Limb (tissue), 2 donors: ENCODE results near the gene RNF208.
"Not testable (repeated sequence)": the region's sequence is repeated elsewhere in the genome, so short reads cannot be mapped to it uniquely, and the experiment has no call there.

Source experiments
- DNase-seq, 2 donors: peaks; one replicate each; pipeline ENCODE4 v3.0.0-alpha.2; 2016; ENCODE audit errors: extremely low spot score in 2 of 2

The RNF208 gene, protein sequence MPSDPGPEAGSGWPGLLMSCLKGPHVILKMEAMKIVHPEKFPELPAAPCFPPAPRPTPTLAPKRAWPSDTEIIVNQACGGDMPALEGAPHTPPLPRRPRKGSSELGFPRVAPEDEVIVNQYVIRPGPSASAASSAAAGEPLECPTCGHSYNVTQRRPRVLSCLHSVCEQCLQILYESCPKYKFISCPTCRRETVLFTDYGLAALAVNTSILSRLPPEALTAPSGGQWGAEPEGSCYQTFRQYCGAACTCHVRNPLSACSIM

GRCh38 chr9:137222190-137223077, at the start of gene RNF208:
TSS of gene RNF208 (minus strand) at chr9:137222240. CDS start at chr9:137221212, 1,028 bp downstream.
- no peak for DNase-seq

DNA sequence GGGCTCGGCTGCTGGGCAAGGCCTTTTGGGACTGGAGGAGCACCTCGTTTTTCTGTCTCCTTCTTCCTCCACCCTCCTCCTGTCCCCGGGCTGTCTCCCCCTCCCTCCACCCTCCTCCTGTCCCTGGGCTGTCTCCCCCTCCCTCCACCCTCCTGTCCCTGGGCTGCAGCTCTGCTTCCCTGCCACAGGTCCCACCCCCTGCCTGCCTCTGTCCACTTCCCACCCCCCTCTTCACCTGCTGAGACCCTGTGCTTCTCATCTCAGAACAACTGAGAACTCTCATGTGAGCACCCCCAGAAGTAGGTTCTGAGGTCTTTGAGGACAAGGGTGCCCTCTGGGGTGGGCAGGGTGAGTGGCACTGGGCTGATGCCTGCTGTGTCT, 49.6 kb upstream of the RNF208 start:
- DNase-seq = no peak

GRCh38 chr9:137270929-137271695, 49.1 kb upstream of the RNF208 start:
- DNase-seq = no peak

GRCh38 chr9:137269231-137269772, 47.3 kb upstream of the RNF208 start:
- no peak for DNase-seq

DNA sequence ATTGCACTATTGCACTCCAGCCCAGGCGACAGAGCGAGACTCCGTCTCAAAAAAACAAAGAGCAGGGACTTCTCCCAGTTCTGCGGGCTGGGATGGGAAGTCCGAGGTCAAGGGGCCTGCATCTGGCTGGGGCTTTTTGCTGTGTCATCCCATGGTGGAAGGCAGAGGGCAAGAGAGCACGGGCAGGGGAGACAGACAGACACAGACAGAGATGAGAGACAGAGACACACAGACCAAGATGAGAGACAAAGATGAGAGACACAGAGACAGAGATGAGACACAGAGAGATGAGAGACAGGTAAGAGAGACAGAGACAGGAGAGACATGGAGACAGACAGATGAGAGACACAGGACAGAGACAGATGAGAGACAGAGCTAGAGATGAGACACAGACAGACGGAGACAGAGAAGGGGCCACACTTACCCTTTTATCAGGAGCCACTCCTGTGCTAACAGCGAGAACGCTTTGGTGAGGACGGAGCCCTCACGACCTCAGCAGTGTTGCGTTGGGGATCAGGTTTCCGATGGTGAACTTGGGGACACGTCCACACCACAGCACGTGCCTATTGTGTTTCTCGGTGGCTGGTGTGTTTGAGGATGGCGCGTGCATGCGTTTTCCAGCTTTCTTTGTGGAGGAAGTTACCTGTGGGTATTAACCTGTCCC, 46.6 kb upstream of the RNF208 start:
- DNase-seq = no peak

- no peak for DNase-seq
These were observed 45.9 kb upstream of the RNF208 start for GRCh38 chr9:137267933-137268355.

DNA sequence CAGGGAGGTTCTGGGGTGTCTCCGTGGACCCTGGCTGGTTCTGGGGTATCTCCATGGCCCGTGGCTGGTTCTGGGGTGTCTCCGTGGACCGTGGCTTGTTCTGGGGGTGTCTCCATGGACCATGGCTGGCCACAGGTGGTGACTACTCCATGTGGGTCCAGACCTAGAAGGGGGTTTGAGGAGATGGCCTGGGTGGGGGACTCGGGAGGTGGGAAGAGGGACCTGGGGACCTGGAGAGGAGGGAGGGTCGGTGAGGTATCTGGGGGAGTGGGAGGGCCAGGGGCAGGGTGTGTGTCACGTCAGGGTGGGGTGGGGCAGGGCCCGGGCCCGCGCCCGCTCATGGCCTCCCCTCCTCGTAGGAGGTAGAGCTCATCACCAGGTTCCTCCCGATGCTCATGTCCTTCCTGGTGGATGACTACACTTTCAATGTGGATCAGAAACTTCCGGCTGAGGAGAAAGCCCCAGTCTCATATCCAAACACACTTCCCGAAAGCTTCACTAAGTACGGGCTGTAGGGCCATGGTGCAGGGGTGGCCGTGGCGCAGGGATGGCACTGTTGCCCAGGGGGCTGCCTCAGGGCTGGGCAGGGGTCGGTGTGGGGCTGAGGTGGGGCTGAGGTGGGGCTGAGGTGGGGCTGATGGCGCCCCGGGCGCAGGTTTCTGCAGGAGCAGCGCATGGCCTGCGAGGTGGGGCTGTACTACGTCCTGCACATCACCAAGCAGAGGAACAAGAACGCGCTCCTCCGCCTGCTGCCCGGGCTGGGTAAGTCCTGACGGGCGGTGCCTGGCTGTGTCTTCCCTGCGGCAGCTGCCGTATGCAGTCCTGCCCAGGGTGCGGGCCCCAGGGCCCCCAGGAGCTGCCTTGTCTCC, 44.8 kb upstream of the RNF208 start:
- no peak for DNase-seq

DNA sequence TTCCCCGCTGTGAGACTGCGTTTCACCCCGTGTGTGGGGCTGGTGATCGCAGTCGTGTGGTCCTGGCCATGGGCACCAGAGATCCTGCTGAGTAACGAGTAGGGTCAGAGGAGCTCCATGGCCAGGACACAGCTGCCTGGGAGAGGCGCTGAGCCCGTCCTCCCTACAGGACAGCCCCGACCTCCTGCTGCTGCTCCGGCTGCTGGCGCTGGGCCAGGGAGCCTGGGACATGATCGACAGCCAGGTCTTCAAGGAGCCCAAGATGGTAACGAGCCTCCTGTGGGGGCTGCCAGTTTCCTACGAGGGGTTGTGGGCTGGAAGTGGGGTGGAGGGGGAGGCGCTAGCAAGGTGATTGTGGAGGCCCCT, 44.1 kb upstream of the RNF208 start:
- no peak for DNase-seq

DNA sequence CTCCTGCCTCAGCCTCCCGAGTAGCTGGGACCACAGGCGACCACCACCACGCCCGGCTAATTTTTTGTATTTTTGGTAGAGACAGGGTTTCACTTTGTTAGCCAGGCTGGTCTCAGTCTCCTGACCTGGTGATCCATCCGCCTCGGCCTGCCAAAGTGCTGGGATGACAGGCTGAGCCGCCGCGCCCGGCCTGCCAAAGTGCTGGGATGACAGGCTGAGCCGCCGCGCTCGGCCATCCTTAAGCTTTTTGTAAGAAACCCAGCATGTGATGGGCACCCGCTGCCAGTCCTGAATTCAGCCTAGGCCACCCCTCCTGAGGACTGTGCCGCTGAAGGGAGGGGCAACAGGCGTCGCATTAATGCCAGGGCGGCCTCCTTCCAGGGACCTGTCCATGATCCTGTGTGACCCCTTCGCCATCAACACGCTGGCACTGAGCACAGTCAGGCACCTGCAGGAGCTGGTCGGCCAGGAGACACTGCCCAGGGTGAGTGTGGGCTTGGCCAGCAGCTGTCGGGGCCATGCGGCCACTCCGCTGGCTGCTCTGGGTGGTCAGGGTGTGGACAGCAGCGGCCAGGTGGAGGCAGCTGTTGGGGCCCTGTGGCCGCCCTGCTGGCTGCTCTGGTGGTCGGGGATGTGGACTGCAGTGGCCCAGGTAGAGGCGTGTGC, 43.6 kb upstream of the RNF208 start:
- no peak for DNase-seq

DNA sequence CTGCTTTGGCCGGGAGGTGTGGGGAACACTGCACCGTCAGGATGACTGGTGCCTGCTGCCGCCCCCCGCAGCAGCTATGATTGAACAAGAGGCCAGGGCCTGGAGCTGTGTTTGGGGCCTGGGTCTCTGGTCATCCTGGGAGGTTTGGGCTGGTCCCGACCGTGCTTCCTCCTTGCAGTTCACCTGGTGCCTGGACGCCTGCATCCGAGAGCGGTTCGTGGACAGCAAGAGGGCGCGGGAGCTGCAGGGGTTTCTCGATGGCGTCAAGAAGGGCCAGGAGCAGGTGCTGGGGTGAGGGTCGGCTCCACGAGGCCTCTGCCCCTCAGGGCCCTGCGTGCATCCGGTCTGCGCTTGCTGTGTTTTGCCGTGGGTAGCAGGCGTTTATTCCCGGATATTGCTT, 42.0 kb upstream of the RNF208 start:
- no peak for DNase-seq

- no peak for DNase-seq
These were observed 41.5 kb upstream of the RNF208 start for GRCh38 chr9:137263506-137263905.

- no peak for DNase-seq
These were observed 40.9 kb upstream of the RNF208 start for GRCh38 chr9:137262909-137263285.

- DNase-seq = not testable (repeated sequence)
These were observed 40.3 kb upstream of the RNF208 start for GRCh38 chr9:137262173-137262908.

DNA sequence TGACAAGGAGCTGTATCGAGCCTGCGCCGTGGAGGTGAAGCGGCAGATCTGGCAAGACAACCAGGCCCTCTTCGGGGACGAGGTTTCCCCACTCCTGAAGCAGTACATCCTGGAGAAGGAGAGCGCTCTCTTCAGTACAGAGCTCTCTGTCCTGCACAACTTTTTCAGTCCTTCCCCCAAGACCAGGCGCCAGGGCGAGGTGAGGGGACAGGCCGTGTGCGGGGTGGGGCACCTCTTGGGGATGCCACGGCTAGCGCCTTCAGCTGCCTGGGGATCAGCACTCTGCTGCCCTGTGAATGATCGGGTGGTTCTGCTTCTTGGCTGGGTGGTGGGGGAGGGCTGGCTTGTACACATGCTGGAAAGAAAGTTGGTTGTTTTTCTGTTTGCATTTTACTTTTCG, 34.8 kb upstream of the RNF208 start:
- no peak for DNase-seq

DNA sequence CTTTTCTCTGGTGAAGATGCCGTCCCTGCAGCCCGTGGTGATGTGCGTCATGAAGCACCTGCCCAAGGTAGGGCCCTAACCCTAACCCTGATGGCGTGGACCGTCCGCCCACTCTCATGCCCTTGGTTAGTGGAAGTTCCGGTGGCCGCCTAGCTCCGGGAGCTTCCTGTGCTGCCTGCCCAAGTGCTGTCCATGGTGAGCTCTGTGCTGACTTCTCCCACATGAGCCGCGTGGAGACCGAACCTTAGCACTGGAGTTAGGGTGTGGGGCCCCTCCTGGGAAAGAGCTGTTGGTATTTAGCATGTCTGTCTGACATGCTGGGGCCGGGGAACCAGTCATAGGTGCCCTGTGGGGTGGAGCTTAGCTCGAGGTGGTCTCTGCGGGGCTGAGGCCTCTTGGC, 34.3 kb upstream of the RNF208 start:
- no peak for DNase-seq

DNA sequence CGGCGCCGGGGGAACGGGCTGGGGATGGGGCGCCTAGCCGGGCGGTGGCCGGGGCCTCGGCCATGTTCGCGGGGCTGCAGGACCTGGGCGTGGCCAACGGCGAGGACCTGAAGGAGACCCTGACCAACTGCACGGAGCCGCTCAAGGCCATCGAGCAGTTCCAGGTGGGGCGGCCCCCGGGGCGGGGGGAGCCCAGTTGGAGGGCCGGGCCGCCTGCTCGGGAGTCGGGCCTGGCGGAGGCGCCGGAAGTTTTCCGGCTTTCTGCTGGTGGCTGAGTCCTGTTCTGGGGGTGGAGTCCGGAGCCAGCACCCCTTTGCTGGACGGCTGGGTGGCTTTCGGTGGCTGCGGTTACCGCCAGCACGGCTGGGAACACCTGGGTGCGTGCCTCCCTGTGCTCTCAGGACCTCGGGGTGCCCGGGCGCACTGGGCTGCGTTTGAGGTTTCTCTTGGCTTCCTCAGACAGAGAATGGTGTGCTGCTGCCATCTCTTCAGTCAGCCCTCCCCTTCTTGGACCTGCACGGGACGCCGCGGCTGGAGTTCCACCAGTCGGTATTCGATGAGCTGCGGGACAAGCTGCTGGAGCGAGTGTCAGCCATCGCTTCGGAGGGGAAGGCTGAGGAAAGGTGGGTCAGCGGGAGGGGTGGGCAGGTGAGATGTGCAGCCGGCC, 33.5 kb upstream of the RNF208 start:
- DNase-seq = peak in 1 of 2 donors; percentile 23

DNA sequence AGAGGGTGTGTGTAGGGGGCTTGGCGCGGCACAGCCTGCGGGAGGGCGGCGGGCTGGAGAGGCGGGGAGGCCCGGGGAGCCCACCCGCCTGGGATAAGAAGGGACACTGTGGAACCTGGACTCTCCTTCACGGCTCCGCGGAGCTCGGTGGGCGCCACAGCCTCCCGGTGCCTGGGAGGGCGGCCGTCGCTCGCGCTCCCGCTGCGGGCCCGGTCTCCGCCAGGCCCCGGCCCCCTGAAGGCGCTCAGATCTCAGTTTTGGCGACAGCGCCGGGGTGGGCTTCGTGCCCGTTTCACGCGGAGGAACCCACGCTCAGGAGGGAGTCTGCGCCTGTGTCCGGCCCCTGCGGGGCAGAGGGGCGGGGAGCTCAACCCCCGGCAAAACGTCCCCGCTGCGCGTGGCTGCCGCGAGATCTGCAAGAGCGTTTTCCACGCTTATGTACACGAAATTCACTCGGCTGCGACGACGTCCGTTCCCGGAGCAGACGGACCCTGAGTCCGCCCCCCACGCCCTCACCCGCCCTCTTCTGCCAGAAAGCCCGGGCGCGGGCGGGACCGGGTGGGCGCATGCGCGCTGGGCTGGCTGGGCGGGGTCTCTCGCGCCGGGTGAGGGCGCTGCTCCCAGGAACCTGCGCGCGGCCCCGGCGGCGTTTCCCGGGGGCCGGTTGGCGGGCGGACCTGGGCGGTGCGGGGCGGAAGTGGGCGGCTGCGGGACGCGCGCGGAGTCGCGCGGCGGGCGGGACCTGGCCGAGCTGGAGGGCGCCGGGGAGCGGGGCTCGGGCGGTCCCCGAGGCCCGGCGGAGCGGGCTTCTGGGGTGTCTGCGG, 32.8 kb upstream of the RNF208 start, which contains the start of gene NELFB:
Gene NELFB, plus strand, starts transcription at position 704 of the 824 bp plus-strand sequence.
- DNase-seq = peak; percentile 89 to 98
